Adrenal gland (tissue), 12 donors: ENCODE results near the gene TMEM196. TPM values are rescaled to one million over a fixed set of nuclear protein-coding genes. Genes with fewer than 3 reads are reported as not detected.

Experiments used
- DNase-seq, 7 donors: peaks; one replicate each; pipeline ENCODE4 v3.0.0-alpha.2; 2019 to 2020
- H3K27ac ChIP-seq, 5 donors: fragments of 200-600 bp; sonication (generic) in 4 of 5; 1 replicate in 3 of 5; 2 replicates in 2 of 5; pipeline versions ENCODE4 v1.5.1 to v1.8.0; 2016 to 2020; ENCODE audit warnings: mild to moderate bottlenecking in 1 of 5
- H3K27me3 ChIP-seq: fragments of 200-600 bp; 2 replicates; pipeline ENCODE4 v1.8.0; 2021
- H3K36me3 ChIP-seq, 2 donors: fragments of 200-600 bp; replicated peaks in 1 of 2; 1 replicate in 1 of 2; 2 replicates in 1 of 2; pipeline versions ENCODE4 v1.5.1 to v1.8.0; 2018 to 2022
- H3K4me1 ChIP-seq, 2 donors: fragments of 200-600 bp; replicated peaks in 1 of 2; 1 replicate in 1 of 2; 2 replicates in 1 of 2; pipeline versions ENCODE4 v1.5.1 to v1.8.0; 2018 to 2021
- H3K4me3 ChIP-seq, 4 donors: fragments of 200-600 bp; sonication (generic) in 3 of 4; one replicate each; pipeline ENCODE4 v1.5.1; 2016 to 2018
- H3K9me3 ChIP-seq, 3 donors: fragments of 200-600 bp; sonication (generic) in 1 of 3; replicated peaks in 1 of 3; 1 replicate in 2 of 3; 2 replicates in 1 of 3; pipeline versions ENCODE4 v1.5.1 to v1.8.0; 2016 to 2021
- CTCF ChIP-seq, 6 experiments: fragments of 450-650 bp in 4 of 6; fragments of 200-600 bp in 2 of 6; sonication (generic) in 1 of 6; IDR thresholded peaks; 1 replicate in 5 of 6; 2 replicates in 1 of 6; pipeline versions ENCODE4 v1.5.1 to v1.8.0; 2016 to 2021; ENCODE audit warnings: antibody characterized with exemption in 6 of 6, mild to moderate bottlenecking in 2 of 6, moderate library complexity in 1 of 6
- POLR2A ChIP-seq, 2 donors: fragments of 450-650 bp; IDR thresholded peaks; one replicate each; pipeline ENCODE4 v1.6.1; 2017; ENCODE audit warnings: antibody characterized with exemption in 2 of 2, mild to moderate bottlenecking in 2 of 2, moderate library complexity in 1 of 2
- WGBS, 4 donors: extraction: QIAGEN DNeasy Blood & Tissue Kit in 2 of 4; methylation state at CpG; one replicate each; pipeline versions ENCODE4 v1.1.5 to v1.1.7; 2013 to 2017; 5-methylcytosine and 5-hydroxymethylcytosine counted together
- intact Hi-C, 2 donors: fragments of 100-400 bp; cut with DNase I; formaldehyde crosslinking; loops; one replicate each; pipeline versions ENCODE4 v1.14.1 to v1.15.0; 2022 to 2023
- microRNA-seq, 3 donors: library from miRNA; unstranded; fragments of <30 nt; microRNA quantifications; one replicate each; pipeline ENCODE4, GENCODE V29; 2017 to 2020
- polyA plus RNA-seq, 3 donors: library from polyadenylated mRNA; stranded (reverse); fragments of 200-250 nt in 2 of 3; fragments of 350-450 nt in 1 of 3; fragmentation: Illumina TruSeq in 1 of 3; extraction: RNeasy Lipid Tissue Mini Kit (QIAGEN cat#74804) in 1 of 3; gene quantifications; one replicate each; pipeline ENCODE4 v1.2.3, GENCODE V29; 2013 to 2014
- small RNA-seq, 2 donors: library from RNA; depleted of rRNA; stranded (forward); fragments of <200 nt; gene quantifications; one replicate each; pipeline ENCODE3, GENCODE V24; 2016
- total RNA-seq, 9 donors: library from RNA; depleted of rRNA in 4 of 9; stranded (reverse); fragments of >200 nt in 4 of 9; fragments of 120-200 nt in 1 of 9; fragmentation: NEBNext Ultra II Directional in 1 of 9; extraction: Animal tissue kit (Norgen Biotek cat#: 25700) in 1 of 9; gene quantifications; one replicate each; pipeline versions ENCODE4 v1.1.0 to v1.2.4, GENCODE V29; 2013 to 2023
- donor health status: healthy with polysubstance abuse.
- donor health status: Bipolar disorder and iron deficiency.
- donor health status: DM: yes; HTN: yes; CAD: no.
- donor health status: DM: no; HTN: no; CAD: no.
- donor health status: DM: no; HTN: no; CAD: no.
- donor health status: DM: yes; HTN: yes; CAD: no.

The TMEM196 gene
- total and polyA plus RNA-seq, 12 donors = 0.06 to 1.1 (median 0.16) TPM; not detected in 1

GRCh38 chr7:19675816-19676215 lies 97.6 kb downstream of the TMEM196 start:
- H3K4me3 ChIP-seq = no peak overlapping the region
- no peak overlapping the region for H3K27ac ChIP-seq
- H3K4me1 ChIP-seq = no peaks in the 10 kb centered on the region
- H3K36me3 ChIP-seq = no peaks in the 10 kb centered on the region
- 67 to 85% (median 76%) methylated on average over 1 of the region's 1 CpG for WGBS, 4 donors
- intact Hi-C loops = no loop called here
- DNase-seq = no peak
- H3K9me3 ChIP-seq = no peaks in the 10 kb centered on the region
- H3K27me3 ChIP-seq = no peaks in the 10 kb centered on the region
- TF ChIP-seq POLR2A (IDR thresholded peaks at IDR 0.05) (no peak), CTCF (IDR thresholded peaks at IDR 0.05) (no peak)

GRCh38 chr7:19674266-19674960 lies 99.0 kb downstream of the TMEM196 start:
- H3K4me3 ChIP-seq = no peak overlapping the region
- H3K9me3 ChIP-seq = no peaks in the 10 kb centered on the region
- H3K36me3 ChIP-seq = no peaks in the 10 kb centered on the region
- no peaks in the 10 kb centered on the region for H3K27me3 ChIP-seq
- no peak for DNase-seq
- intact Hi-C loops = no loop called here
- H3K4me1 ChIP-seq = no peaks in the 10 kb centered on the region
- no peak overlapping the region for H3K27ac ChIP-seq
- WGBS, 4 donors = 75 to 83% (median 78%) methylated on average over 5 of the region's 5 CpGs
- TF ChIP-seq CTCF (IDR thresholded peaks at IDR 0.05) = no peak
- TF ChIP-seq POLR2A (IDR thresholded peaks at IDR 0.05) = no peak

DNA sequence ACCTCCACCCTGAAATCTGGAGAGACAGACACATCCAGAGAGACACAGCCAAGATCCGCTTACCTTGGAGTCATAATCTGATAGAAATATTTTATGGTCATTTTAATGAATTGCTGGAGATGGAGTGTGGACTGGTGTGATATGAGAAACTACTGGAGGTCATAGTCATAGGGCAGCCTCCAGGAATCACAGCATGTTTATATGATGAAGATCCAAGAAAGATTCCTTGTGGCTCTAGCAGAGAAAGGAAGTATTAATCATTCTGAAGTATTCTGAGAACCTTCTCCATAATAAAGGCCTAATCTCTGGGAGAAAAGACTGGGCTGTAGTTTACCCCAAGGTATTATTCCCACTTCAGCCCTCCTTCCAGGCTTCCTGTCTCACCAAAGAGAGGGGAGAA lies 102.6 kb downstream of the TMEM196 start:
- Histone ChIP-seq H3K9me3 (no peaks in the 10 kb centered on the region), H3K4me3 (no peak overlapping the region), H3K27ac (no peak overlapping the region), H3K36me3 (no peaks in the 10 kb centered on the region), H3K4me1 (no peaks in the 10 kb centered on the region), H3K27me3 (no peaks in the 10 kb centered on the region)
- TF ChIP-seq CTCF (IDR thresholded peaks at IDR 0.05) = no peak
- no peak for TF ChIP-seq POLR2A (IDR thresholded peaks at IDR 0.05)
- intact Hi-C loops = no loop called here
- no peak for DNase-seq
- 75 to 94% (median 88%) methylated on average over 1 of the region's 1 CpG for WGBS, 4 donors

Small RNAs within 50 kb of the gene (microRNA-seq; reads per million reads assigned to microRNA genes)
- gene MIR3146 = 0 to 0.45 (median 0) reads per million in 3 donors

Small RNAs within 50 kb of the gene (small RNA-seq; reads per million reads assigned to genes)
- 0 reads per million in 2 donors for gene MIR3146

Other genes with a start within 250 kb of the TMEM196 start
- 10 to 100 TPM in 7 of 9 donors, 1 to 10 TPM in 2; 6.9 to 27.9 (median 12.5) TPM for gene POLR1F, start 64.6 kb downstream of the TMEM196 start, total RNA-seq
- gene POLR1F, start 64.6 kb downstream of the TMEM196 start, polyA plus RNA-seq = 10 to 100 TPM in 1 of 3 donors, 1 to 10 TPM in 2; 7.5 to 25.0 (median 8.0) TPM